T-cell (primary cell): ENCODE measurements around the gene TTYH2. TPM values are rescaled to one million over a fixed set of nuclear protein-coding genes. Genes with fewer than 3 reads are reported as not detected.

Experiments used
- ATAC-seq, 4 experiments: fragments of 200-7000 bp in 3 of 4; fragments of 150-1000 bp in 1 of 4; cut with Tn5 transposase; replicated peaks in 1 of 4; 1 replicate in 3 of 4; 2 replicates in 1 of 4; pipeline ENCODE4 v1.10.0; 2021; ENCODE audit warnings: moderate library complexity in 3 of 4, mild to moderate bottlenecking in 2 of 4, moderate number of reproducible peaks in 1 of 4
- CTCF ChIA-PET, 2 donors: fragments of 300-600 bp; sonication (Branson Sonifier 250); formaldehyde crosslinking; loops; one replicate each; lab custom pipeline; 2022; ENCODE audit warnings: antibody characterized with exemption in 2 of 2; lab: Charles Lee
- POLR2A ChIA-PET, 2 donors: fragments of 300-600 bp; sonication (Branson Sonifier 250); formaldehyde crosslinking; loops; one replicate each; lab custom pipeline; 2022; ENCODE audit warnings: antibody characterized with exemption in 2 of 2; lab: Charles Lee
- DNase-seq, 35 experiments: peaks; one replicate each; pipeline versions ENCODE4 v3.0.0 to v3.0.0-alpha.2; 2013 to 2023
- H3K27ac ChIP-seq: one replicate; pipeline ENCODE4 v1.5.1; 2013; ENCODE audit warnings: low read length
- H3K27me3 ChIP-seq, 2 experiments: replicated peaks in 1 of 2; 1 replicate in 1 of 2; 2 replicates in 1 of 2; pipeline versions ENCODE4 v1.6.1 to v1.7.0; 2013; ENCODE audit warnings: low read length in 1 of 2, mixed read lengths in 1 of 2; ENCODE audit not compliant: control insufficient read depth in 2 of 2, insufficient read depth in 2 of 2; ENCODE audit errors: extremely low read depth in 1 of 2
- H3K36me3 ChIP-seq, 2 donors: 1 replicate in 1 of 2; 2 replicates in 1 of 2; pipeline versions ENCODE4 v1.6.1 to v1.7.0; 2013; ENCODE audit warnings: low read length in 1 of 2; ENCODE audit not compliant: control insufficient read depth in 2 of 2, insufficient read depth in 1 of 2; ENCODE audit errors: extremely low read depth in 1 of 2
- H3K4me1 ChIP-seq, 2 experiments: 1 replicate in 1 of 2; 2 replicates in 1 of 2; pipeline versions ENCODE4 v1.6.1 to v1.7.0; 2013; ENCODE audit warnings: low read length in 2 of 2, mixed read lengths in 1 of 2; ENCODE audit not compliant: insufficient read depth in 2 of 2, control insufficient read depth in 1 of 2; ENCODE audit errors: extremely low read depth in 1 of 2
- H3K4me3 ChIP-seq, 2 donors: 1 replicate in 1 of 2; 2 replicates in 1 of 2; pipeline versions ENCODE4 v1.5.1 to v1.7.0; 2013; ENCODE audit warnings: mild to moderate bottlenecking in 2 of 2, low read length in 1 of 2, moderate library complexity in 1 of 2; ENCODE audit not compliant: control insufficient read depth in 1 of 2; ENCODE audit errors: extremely low read depth in 1 of 2
- H3K9me3 ChIP-seq: 2 replicates; pipeline ENCODE4 v1.7.0; 2013
- H3K27ac Mint-ChIP-seq, 2 donors: one replicate each; pipeline ENCODE4 v1.8.0; 2020 to 2021; ENCODE audit warnings: mild to moderate bottlenecking in 2 of 2, mixed read lengths in 2 of 2
- H3K27me3 Mint-ChIP-seq, 2 donors: one replicate each; pipeline ENCODE4 v1.8.0; 2021 to 2022; ENCODE audit warnings: mixed read lengths in 2 of 2
- H3K36me3 Mint-ChIP-seq: one replicate; pipeline ENCODE4 v1.8.0; 2021; ENCODE audit warnings: mixed read lengths
- H3K4me1 Mint-ChIP-seq, 3 donors: one replicate each; pipeline ENCODE4 v1.8.0; 2020 to 2022; ENCODE audit warnings: mixed read lengths in 3 of 3, mild to moderate bottlenecking in 1 of 3
- H3K4me3 Mint-ChIP-seq, 3 donors: one replicate each; pipeline ENCODE4 v1.8.0; 2020 to 2022; ENCODE audit warnings: mild to moderate bottlenecking in 3 of 3, mixed read lengths in 3 of 3, moderate library complexity in 3 of 3
- H3K9me3 Mint-ChIP-seq, 3 donors: one replicate each; pipeline ENCODE4 v1.8.0; 2020 to 2022; ENCODE audit warnings: mixed read lengths in 3 of 3
- WGBS: methylation state at CpG from one replicate; pipeline ENCODE4 v1.1.5; 2013; ENCODE audit warnings: missing lambda C conversion rate; ENCODE audit not compliant: insufficient coverage; 5-methylcytosine and 5-hydroxymethylcytosine counted together
- total RNA-seq, 35 experiments: library from RNA in 6 of 35; stranded (reverse) in 6 of 35; fragments of 120-200 nt in 1 of 35; gene quantifications; one replicate each; pipeline versions ENCODE4 v1.2.1 to v1.2.4 and lab custom pipeline; 2013 to 2026

Gene TTYH2
- total RNA-seq, 5 donors from 2014 or later (not counting 1 experiment from before 2014, with no cell fraction given): 10.0 to 21.7 (median 16.0) TPM

DNA sequence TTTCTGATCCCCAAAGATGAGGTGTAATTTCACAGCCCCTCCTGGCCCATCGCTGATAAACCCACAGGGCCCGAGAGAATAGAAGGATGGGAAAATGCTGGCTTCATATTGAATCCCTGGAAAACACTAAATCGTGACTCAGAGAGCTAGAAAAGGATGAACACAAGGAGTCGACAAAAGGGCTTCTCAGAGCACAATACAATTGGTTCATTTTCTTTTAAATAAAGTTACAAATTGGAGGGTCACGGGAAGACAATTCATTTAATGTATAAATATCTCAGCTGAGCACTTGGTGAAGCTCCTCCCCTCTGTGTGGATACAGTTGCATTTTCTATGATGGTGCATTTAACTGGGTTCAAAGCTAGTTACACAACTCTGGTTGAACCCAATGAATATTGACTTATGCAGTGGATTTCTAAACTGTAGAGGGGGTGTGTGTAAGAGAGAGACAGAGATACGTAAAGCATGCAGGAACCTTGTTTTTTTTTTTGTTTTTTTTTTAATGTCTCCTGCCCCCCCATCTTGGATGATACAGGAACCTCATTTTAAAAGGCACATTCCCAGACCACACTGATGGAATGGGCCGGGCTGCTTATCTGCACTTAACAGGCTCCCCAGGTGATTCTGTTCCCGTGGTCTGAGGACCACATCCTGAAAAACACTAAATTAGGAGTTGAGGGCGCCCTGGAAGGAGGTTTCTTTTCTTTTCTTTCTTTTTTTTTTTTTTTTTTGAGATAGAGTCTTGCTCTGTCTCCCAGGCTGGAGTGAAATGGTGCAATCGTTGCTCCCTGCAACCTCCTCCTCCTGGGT, 14.1 kb downstream of the TTYH2 start:
- Mint-ChIP-seq H3K36me3 (peaks cover 62% of the 10 kb centered on the region), H3K27ac (no peak overlapping the region), H3K27me3 (no peaks in the 10 kb centered on the region), H3K4me3 (no peak overlapping the region), H3K9me3 (no peaks in the 10 kb centered on the region), H3K4me1 (no peaks in the 10 kb centered on the region)
- 83% methylated on average over 4 of the region's 10 CpGs for whole genome bisulfite sequencing
- H3K4me1 ChIP-seq: no peaks in the 10 kb centered on the region
- DNase-seq (no peak), ATAC-seq (no peak)
- no peak overlapping the region for H3K4me3 ChIP-seq
- CTCF ChIA-PET: no interaction called here
- POLR2A ChIA-PET: no interaction called here
- H3K36me3 ChIP-seq: peaks cover 0 to 28% of the 10 kb centered on the region in 2 donors
- H3K27me3 ChIP-seq: no peaks in the 10 kb centered on the region
- no peaks in the 10 kb centered on the region for H3K9me3 ChIP-seq
- H3K27ac ChIP-seq: no peak overlapping the region

- POLR2A ChIA-PET: no interaction called here
- H3K27me3 Mint-ChIP-seq: no peaks in the 10 kb centered on the region
Observed at GRCh38 chr17:74228306-74228978, 15.1 kb downstream of the TTYH2 start.

DNA sequence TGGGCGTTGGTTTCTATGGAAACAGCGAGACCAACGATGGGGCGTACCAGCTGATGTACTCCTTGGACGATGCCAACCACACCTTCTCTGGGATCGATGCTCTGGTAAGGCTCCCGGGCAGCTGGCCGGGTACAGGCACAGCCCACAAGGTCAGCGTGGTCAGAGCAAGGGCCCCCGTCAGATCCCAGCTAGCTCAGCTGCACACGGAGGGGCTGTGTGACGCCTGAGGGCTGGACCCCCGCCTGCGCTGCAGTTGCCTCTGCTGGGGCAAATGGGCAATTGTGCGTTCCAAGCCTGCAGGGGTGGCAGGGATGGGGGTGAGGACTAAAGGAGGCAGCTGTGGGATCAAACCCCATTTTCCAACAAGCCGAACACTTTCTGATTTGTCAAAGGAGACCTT, 17.5 kb downstream of the TTYH2 start:
- Histone ChIP-seq H3K4me3 (no peak overlapping the region), H3K4me1 (no peaks in the 10 kb centered on the region), H3K27ac (no peak overlapping the region), H3K9me3 (no peaks in the 10 kb centered on the region), H3K27me3 (no peaks in the 10 kb centered on the region), H3K36me3 (peaks cover 0 to 15% of the 10 kb centered on the region in 2 donors)
- CTCF ChIA-PET: no interaction called here
- H3K4me1 Mint-ChIP-seq: peaks cover 0 to 2% (median 0%) of the 10 kb centered on the region in 3 donors
- no peak for DNase-seq
- H3K27me3 Mint-ChIP-seq: no peaks in the 10 kb centered on the region
- peaks cover 37% of the 10 kb centered on the region for H3K36me3 Mint-ChIP-seq
- 90% methylated on average over 16 of the region's 16 CpGs for WGBS
- H3K9me3 Mint-ChIP-seq: no peaks in the 10 kb centered on the region
- ATAC-seq: no peak
- POLR2A ChIA-PET: no interaction called here
- H3K4me3 Mint-ChIP-seq: no peak overlapping the region
- H3K27ac Mint-ChIP-seq: no peak overlapping the region

More at GRCh38 chr17:74228306-74228978, 15.1 kb downstream of the TTYH2 start:
- no peak for DNase-seq
- Mint-ChIP-seq H3K4me3 (no peak overlapping the region), H3K9me3 (no peaks in the 10 kb centered on the region), H3K4me1 (no peaks in the 10 kb centered on the region), H3K36me3 (peaks cover 57% of the 10 kb centered on the region), H3K27ac (peak overlapping the region in 1 of 2 donors; percentile 2)
- no peak for ATAC-seq
- CTCF ChIA-PET: no interaction called here
- Histone ChIP-seq H3K4me3 (no peak overlapping the region), H3K36me3 (peaks cover 0 to 26% of the 10 kb centered on the region in 2 donors), H3K27ac (no peak overlapping the region), H3K27me3 (no peaks in the 10 kb centered on the region), H3K9me3 (no peaks in the 10 kb centered on the region), H3K4me1 (no peaks in the 10 kb centered on the region)
- WGBS: 86% methylated on average over 2 of the region's 5 CpGs

GRCh38 chr17:74231928-74232907, 18.8 kb downstream of the TTYH2 start:
- CTCF ChIA-PET: no interaction called here
- Mint-ChIP-seq H3K4me1 (peaks cover 0 to 2% (median 0%) of the 10 kb centered on the region in 3 donors), H3K27me3 (no peaks in the 10 kb centered on the region), H3K27ac (no peak overlapping the region), H3K36me3 (peaks cover 27% of the 10 kb centered on the region), H3K9me3 (no peaks in the 10 kb centered on the region), H3K4me3 (no peak overlapping the region)
- ATAC-seq (no peak), DNase-seq (no peak)
- WGBS: 88% methylated on average over 13 of the region's 17 CpGs
- POLR2A ChIA-PET: no interaction called here
- H3K4me3 ChIP-seq: no peak overlapping the region
- H3K27me3 ChIP-seq: no peaks in the 10 kb centered on the region
- no peaks in the 10 kb centered on the region for H3K9me3 ChIP-seq
- H3K36me3 ChIP-seq: peaks cover 0 to 11% of the 10 kb centered on the region in 2 donors
- H3K4me1 ChIP-seq: no peaks in the 10 kb centered on the region
- no peak overlapping the region for H3K27ac ChIP-seq

GRCh38 chr17:74233937-74234336, 20.6 kb downstream of the TTYH2 start:
- H3K36me3 ChIP-seq: peaks cover 0 to 15% of the 10 kb centered on the region in 2 donors
- Mint-ChIP-seq H3K4me3 (no peak overlapping the region), H3K4me1 (peaks cover 0 to 2% (median 0%) of the 10 kb centered on the region in 3 donors), H3K36me3 (peaks cover 16% of the 10 kb centered on the region), H3K27ac (no peak overlapping the region), H3K9me3 (no peaks in the 10 kb centered on the region), H3K27me3 (no peaks in the 10 kb centered on the region)
- DNase-seq: no peak
- H3K9me3 ChIP-seq: no peaks in the 10 kb centered on the region
- POLR2A ChIA-PET: no interaction called here
- CTCF ChIA-PET: no interaction called here
- no peak overlapping the region for H3K27ac ChIP-seq
- H3K4me1 ChIP-seq: no peaks in the 10 kb centered on the region
- no peak overlapping the region for H3K4me3 ChIP-seq
- 91% methylated on average over 8 of the region's 8 CpGs for WGBS
- ATAC-seq: no peak
- no peaks in the 10 kb centered on the region for H3K27me3 ChIP-seq

GRCh38 chr17:74234486-74234885, 21.1 kb downstream of the TTYH2 start:
- no peak overlapping the region for H3K4me3 Mint-ChIP-seq
- ChIA-PET CTCF (no interaction called here), POLR2A (no interaction called here)
- H3K4me1 Mint-ChIP-seq: peaks cover 0 to 2% (median 0%) of the 10 kb centered on the region in 3 donors
- H3K36me3 Mint-ChIP-seq: peaks cover 16% of the 10 kb centered on the region
- H3K27ac ChIP-seq: no peak overlapping the region
- no CpG with 5 or more reads among the region's 1 CpG for WGBS
- no peak overlapping the region for H3K4me3 ChIP-seq
- DNase-seq (no peak), ATAC-seq (no peak)
- no peak overlapping the region for H3K27ac Mint-ChIP-seq
- no peaks in the 10 kb centered on the region for H3K4me1 ChIP-seq
- H3K36me3 ChIP-seq: peaks cover 0 to 17% of the 10 kb centered on the region in 2 donors
- no peaks in the 10 kb centered on the region for H3K27me3 ChIP-seq
- H3K9me3 Mint-ChIP-seq: no peaks in the 10 kb centered on the region
- H3K27me3 Mint-ChIP-seq: no peaks in the 10 kb centered on the region
- H3K9me3 ChIP-seq: no peaks in the 10 kb centered on the region
